Mucosa of descending colon (tissue), 3 donors: ENCODE data around the gene COMMD1. TPM values are rescaled to one million over a fixed set of nuclear protein-coding genes. Genes with fewer than 3 reads are reported as not detected.

Source experiments
- ATAC-seq: fragments of 200-7000 bp; cut with Tn5 transposase; one replicate; pipeline ENCODE4 v1.9.1; 2020; ENCODE audit warnings: mild to moderate bottlenecking, moderate library complexity
- DNase-seq, 3 donors: peaks; one replicate each; pipeline ENCODE4 v3.0.0-alpha.2; 2020
- H3K36me3 ChIP-seq: fragments of 200-600 bp; one replicate; pipeline ENCODE4 v1.8.0; 2021; ENCODE audit warnings: low read depth, mild to moderate bottlenecking
- H3K4me1 ChIP-seq: fragments of 200-600 bp; one replicate; pipeline ENCODE4 v1.8.0; 2021; ENCODE audit warnings: low read depth, mild to moderate bottlenecking
- H3K4me3 ChIP-seq: fragments of 200-600 bp; one replicate; pipeline ENCODE4 v1.8.0; 2021; ENCODE audit warnings: mild to moderate bottlenecking
- H3K9me3 ChIP-seq: fragments of 200-600 bp; one replicate; pipeline ENCODE4 v1.8.0; 2021; ENCODE audit warnings: mild to moderate bottlenecking
- intact Hi-C, 2 donors: fragments of 100-400 bp; cut with DNase I in 1 of 2; cut with micrococcal nuclease in 1 of 2; formaldehyde crosslinking; loops; one replicate each; pipeline versions ENCODE4 v1.11.0 to v1.11.1; 2022; cut with DNase I, micrococcal nuclease
- total RNA-seq, 3 donors: library from RNA; stranded (reverse); fragmentation: NEBNext Ultra II Directional in 2 of 3; extraction: Animal tissue kit (Norgen Biotek cat#: 25700) in 2 of 3; gene quantifications; one replicate each; pipeline versions ENCODE4 v1.2.1 to v1.2.4, GENCODE V29; 2021 to 2023
- TF ChIP-seq, protein P1 (sequence below): fragments of 200-600 bp; IDR thresholded peaks from one replicate; pipeline ENCODE4 v1.8.0; 2022; ENCODE audit warnings: antibody characterized with exemption, mild to moderate bottlenecking
- donor health status: DM: no; HTN: no; CAD: no; lungs with moderate emphysema.
- donor health status: DM: no; HTN: no; CAD: no.
- donor health status: DM: no; HTN: yes; CAD: no.

The COMMD1 gene
- total RNA-seq, 3 donors from 2014 or later: 21.5 to 33.5 (median 24.8) TPM

GRCh38 chr2:61888267-61889055 is 17.0 kb upstream of the COMMD1 start, which contains the start of gene CCT4:
CCT4 (minus strand) TSS chr2:61888656; CDS start chr2:61888507, 149 bp downstream.
- TF ChIP-seq, protein P1, sequence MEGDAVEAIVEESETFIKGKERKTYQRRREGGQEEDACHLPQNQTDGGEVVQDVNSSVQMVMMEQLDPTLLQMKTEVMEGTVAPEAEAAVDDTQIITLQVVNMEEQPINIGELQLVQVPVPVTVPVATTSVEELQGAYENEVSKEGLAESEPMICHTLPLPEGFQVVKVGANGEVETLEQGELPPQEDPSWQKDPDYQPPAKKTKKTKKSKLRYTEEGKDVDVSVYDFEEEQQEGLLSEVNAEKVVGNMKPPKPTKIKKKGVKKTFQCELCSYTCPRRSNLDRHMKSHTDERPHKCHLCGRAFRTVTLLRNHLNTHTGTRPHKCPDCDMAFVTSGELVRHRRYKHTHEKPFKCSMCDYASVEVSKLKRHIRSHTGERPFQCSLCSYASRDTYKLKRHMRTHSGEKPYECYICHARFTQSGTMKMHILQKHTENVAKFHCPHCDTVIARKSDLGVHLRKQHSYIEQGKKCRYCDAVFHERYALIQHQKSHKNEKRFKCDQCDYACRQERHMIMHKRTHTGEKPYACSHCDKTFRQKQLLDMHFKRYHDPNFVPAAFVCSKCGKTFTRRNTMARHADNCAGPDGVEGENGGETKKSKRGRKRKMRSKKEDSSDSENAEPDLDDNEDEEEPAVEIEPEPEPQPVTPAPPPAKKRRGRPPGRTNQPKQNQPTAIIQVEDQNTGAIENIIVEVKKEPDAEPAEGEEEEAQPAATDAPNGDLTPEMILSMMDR: no peak
- Histone ChIP-seq H3K4me1 (peaks cover 7% of the 10 kb centered on the region), H3K9me3 (no peaks in the 10 kb centered on the region), H3K36me3 (no peaks in the 10 kb centered on the region), H3K4me3 (peak within 1 kb of the TSS; percentile 70)
- peak; percentile 99 for ATAC-seq
- peak; percentile 93 to 94 (median 93) for DNase-seq
- intact Hi-C loops: no loop called here

DNA sequence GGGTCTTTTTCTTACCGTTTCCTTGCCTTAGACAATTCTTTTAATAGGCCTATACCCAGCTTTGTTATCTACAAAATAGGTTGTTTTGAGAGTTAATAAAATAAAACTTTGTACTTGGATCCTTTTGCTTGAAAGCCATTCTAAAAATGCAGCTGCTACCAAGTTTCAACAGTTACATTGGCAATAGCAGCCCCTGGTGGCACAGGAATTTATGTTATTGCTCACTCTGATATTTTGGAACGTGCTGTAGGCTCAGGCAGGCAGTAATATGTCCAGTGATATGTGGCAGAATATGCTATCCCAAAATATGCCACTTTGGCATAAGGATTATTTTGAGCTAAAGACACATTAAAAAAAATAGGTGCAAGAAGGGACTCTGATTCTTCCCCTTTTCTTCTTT is 6.7 kb upstream of the COMMD1 start:
- peak in 1 of 3 donors; percentile 17 for DNase-seq
- Histone ChIP-seq H3K4me1 (no peaks in the 10 kb centered on the region), H3K9me3 (no peaks in the 10 kb centered on the region), H3K36me3 (no peaks in the 10 kb centered on the region), H3K4me3 (no peak overlapping the region)
- TF ChIP-seq, protein P1: no peak
- intact Hi-C loops: no loop called here
- no peak for ATAC-seq

DNA sequence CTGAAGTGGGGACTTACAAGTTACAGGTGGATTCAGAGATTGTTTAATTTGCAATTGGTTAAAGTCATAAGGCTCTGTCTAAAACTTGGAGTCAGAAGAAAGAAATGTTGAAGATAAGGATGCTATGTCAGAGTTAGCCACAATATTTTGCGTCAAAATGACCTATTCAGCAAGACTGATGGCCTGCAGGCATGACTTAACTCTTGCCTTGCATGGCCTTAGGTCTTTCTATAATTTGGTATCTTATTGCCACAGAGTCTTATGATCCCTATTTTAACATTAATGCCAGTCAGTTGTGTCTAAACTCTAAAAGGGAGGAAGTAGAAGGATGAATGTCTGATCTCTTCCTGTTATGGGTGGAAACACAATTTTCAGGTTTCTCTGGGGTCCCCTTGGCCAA is 5.2 kb upstream of the COMMD1 start:
- Histone ChIP-seq H3K36me3 (no peaks in the 10 kb centered on the region), H3K4me3 (no peak overlapping the region), H3K9me3 (no peaks in the 10 kb centered on the region), H3K4me1 (peaks cover 5% of the 10 kb centered on the region)
- intact Hi-C loops: no loop called here
- DNase-seq: no peak
- TF ChIP-seq, protein P1: no peak
- ATAC-seq: no peak

DNA sequence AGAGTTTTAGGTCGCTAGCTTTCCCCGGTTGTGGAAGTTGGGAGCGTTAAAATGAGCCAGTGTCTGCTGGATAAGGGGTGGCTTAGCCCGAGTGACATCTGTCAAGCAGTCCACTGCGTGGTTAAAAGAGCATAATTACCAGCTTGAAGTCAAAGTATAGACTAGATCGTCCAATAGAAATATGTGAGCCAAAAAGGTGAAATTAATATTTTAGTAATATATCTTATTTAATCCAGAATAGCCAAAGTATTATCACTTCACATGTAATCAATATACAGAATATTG is 654 bp downstream of the COMMD1 start:
- no peaks in the 10 kb centered on the region for H3K9me3 ChIP-seq
- H3K36me3 ChIP-seq: no peaks in the 10 kb centered on the region
- TF ChIP-seq, protein P1: no peak
- ATAC-seq (peak; percentile 17), DNase-seq (no peak)
- intact Hi-C loops: no loop called here
- H3K4me1 ChIP-seq: peaks cover 14% of the 10 kb centered on the region
- H3K4me3 ChIP-seq: peak overlapping the region; percentile 39

- DNase-seq: no peak
- H3K9me3 ChIP-seq: no peaks in the 10 kb centered on the region
- intact Hi-C loops: no loop called here
- peaks cover 14% of the 10 kb centered on the region for H3K4me1 ChIP-seq
- no peak for ATAC-seq
- no peak overlapping the region for H3K4me3 ChIP-seq
- no peaks in the 10 kb centered on the region for H3K36me3 ChIP-seq
- TF ChIP-seq, protein P1: no peak
These were observed 3.6 kb downstream of the COMMD1 start for GRCh38 chr2:61909116-61909515.
